K562 (cell line): ENCODE data around the gene DSCAM.

Experiments
- ATF7 ChIP-seq: fragments of 450-650 bp; IDR thresholded peaks from 2 replicates; pipeline ENCODE4 v1.7.1; 2014; ENCODE audit warnings: mild to moderate bottlenecking, moderate library complexity
- CBFB ChIP-seq: sonication (generic); formaldehyde crosslinking; IDR thresholded peaks from 2 replicates; pipeline ENCODE4 v1.4.0; 2020; ENCODE audit warnings: mild to moderate bottlenecking, missing genetic modification reagents
- EP300 ChIP-seq: IDR thresholded peaks from 2 replicates; pipeline ENCODE4 v1.6.1; 2012; ENCODE audit warnings: low read length, improper control_type of control experiment
- KLF16 ChIP-seq: IDR thresholded peaks from 2 replicates; pipeline ENCODE4 v1.6.1; 2016; ENCODE audit warnings: antibody characterized with exemption
- POLR2A ChIP-seq: fragments of 450-650 bp; conservative IDR thresholded peaks from 2 replicates; pipeline ENCODE4 v1.6.1; 2016
- TCFL5 ChIP-seq: fragments of 250-450 bp; sonication (Bioruptor Pico); conservative IDR thresholded peaks from 2 replicates; pipeline ENCODE4 v1.6.1; 2021; ENCODE audit warnings: mild to moderate bottlenecking, moderate library complexity, matching md5 sums
- ZNF785 ChIP-seq: fragments of 250-450 bp; sonication (Bioruptor Pico); IDR thresholded peaks from 2 replicates; pipeline ENCODE4 v1.4.0; 2020; ENCODE audit warnings: mild to moderate bottlenecking
- TF ChIP-seq, protein P1 (sequence below): sonication (generic); formaldehyde crosslinking; IDR thresholded peaks from 2 replicates; pipeline ENCODE4 v1.9.0; 2022; ENCODE audit warnings: mild to moderate bottlenecking, missing genetic modification reagents
- TF ChIP-seq, protein P2 (sequence below), 3 experiments: IDR thresholded peaks in 2 of 3; conservative IDR thresholded peaks in 1 of 3; 2 replicates each; pipeline ENCODE4 v1.5.1; 2011 to 2012; ENCODE audit warnings: low read length in 3 of 3, mild to moderate bottlenecking in 3 of 3, control low read depth in 2 of 3, improper control_type of control experiment in 1 of 3, inconsistent platforms in 1 of 3, low read depth in 1 of 3, mixed read lengths in 1 of 3, moderate library complexity in 1 of 3; ENCODE audit not compliant: insufficient read depth in 2 of 3
- TF ChIP-seq, protein P3 (sequence below): sonication (generic); formaldehyde crosslinking; IDR thresholded peaks from 2 replicates; pipeline ENCODE4 v1.5.0; 2020; ENCODE audit warnings: missing genetic modification reagents

DNA sequence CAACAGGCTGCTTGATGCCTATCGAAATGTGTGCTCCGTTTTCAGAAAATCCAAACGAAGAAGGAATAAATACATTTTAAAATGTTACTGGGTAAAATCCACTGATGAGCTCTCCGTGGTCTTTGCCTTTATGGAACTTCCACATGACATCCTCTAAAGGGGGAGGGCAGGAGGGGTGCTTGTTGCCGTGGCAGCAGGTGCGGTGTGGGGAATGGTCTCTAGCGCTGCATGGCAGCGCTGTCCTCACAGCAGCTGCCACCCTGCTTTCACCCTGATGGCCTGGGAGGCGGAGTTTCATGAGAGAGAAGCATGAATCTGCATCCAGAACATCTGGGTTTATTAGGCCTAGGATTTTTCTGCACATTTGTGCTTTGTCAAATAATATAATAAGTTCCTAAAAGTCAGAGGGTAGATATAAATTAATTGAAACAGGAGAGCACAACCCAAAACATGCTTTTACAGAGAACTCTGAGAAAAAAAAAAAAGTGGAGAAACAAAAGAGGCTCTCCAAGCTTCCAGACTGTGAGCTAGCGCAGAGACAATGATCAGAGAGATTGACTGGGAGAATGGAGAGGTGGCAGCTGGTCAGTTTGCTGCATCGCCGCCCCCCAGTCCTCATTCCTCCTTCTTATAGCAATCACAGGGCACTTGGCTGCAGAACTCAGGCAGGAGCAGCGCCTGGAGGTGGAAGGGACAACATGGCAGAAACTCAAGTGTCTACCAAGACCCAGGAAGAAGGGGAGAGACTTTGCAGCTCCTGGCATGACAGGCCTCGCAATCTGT is 228.6 kb downstream of the DSCAM start:
- TF ChIP-seq, protein P1, sequence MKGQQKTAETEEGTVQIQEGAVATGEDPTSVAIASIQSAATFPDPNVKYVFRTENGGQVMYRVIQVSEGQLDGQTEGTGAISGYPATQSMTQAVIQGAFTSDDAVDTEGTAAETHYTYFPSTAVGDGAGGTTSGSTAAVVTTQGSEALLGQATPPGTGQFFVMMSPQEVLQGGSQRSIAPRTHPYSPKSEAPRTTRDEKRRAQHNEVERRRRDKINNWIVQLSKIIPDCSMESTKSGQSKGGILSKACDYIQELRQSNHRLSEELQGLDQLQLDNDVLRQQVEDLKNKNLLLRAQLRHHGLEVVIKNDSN (CRISPR knock-in tag) = no peak
- TF ChIP-seq KLF16 (no peak), CBFB (CRISPR knock-in tag) (no peak), POLR2A (no peak), TCFL5 (CRISPR knock-in tag) (no peak), ZNF785 (CRISPR knock-in tag) (no peak), ATF7 (no peak), EP300 (no peak)
- TF ChIP-seq, protein P2, sequence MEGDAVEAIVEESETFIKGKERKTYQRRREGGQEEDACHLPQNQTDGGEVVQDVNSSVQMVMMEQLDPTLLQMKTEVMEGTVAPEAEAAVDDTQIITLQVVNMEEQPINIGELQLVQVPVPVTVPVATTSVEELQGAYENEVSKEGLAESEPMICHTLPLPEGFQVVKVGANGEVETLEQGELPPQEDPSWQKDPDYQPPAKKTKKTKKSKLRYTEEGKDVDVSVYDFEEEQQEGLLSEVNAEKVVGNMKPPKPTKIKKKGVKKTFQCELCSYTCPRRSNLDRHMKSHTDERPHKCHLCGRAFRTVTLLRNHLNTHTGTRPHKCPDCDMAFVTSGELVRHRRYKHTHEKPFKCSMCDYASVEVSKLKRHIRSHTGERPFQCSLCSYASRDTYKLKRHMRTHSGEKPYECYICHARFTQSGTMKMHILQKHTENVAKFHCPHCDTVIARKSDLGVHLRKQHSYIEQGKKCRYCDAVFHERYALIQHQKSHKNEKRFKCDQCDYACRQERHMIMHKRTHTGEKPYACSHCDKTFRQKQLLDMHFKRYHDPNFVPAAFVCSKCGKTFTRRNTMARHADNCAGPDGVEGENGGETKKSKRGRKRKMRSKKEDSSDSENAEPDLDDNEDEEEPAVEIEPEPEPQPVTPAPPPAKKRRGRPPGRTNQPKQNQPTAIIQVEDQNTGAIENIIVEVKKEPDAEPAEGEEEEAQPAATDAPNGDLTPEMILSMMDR (IDR thresholded peaks at IDR 0.05 in 2 of 3, conservative IDR thresholded peaks at IDR 0.05 in 1 of 3; ENCODE audit: insufficient read depth in 2 of 3, low read depth in 1 of 3, low read length in 3 of 3) = no peak
- TF ChIP-seq, protein P3, sequence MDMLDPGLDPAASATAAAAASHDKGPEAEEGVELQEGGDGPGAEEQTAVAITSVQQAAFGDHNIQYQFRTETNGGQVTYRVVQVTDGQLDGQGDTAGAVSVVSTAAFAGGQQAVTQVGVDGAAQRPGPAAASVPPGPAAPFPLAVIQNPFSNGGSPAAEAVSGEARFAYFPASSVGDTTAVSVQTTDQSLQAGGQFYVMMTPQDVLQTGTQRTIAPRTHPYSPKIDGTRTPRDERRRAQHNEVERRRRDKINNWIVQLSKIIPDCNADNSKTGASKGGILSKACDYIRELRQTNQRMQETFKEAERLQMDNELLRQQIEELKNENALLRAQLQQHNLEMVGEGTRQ (CRISPR knock-in tag) = no peak
